ENCODE measurements around the gene MACIR.

The MACIR gene

DNA sequence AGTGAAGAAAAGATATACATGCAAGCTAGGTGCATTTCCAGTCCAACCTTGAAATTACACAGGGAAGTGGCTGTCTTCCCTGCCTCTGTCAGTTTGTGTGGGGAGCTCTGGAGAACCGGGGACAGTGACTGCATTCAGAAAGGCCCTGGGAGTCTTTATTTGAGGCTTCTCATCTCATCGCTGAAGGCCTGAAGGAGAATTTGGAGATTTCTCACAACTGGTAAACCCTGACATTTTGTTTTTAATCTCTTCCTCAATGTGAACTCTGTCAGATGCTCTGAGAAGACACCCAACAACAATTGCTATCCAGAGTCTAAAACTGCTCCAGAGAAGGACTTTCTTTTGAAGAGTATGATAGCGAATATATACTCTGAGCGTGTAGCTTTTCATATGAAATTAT, 33.0 kb downstream of the MACIR start:
- DNase-seq (ENCODE audit: low read depth in 2 of 2), result no peak

DNA sequence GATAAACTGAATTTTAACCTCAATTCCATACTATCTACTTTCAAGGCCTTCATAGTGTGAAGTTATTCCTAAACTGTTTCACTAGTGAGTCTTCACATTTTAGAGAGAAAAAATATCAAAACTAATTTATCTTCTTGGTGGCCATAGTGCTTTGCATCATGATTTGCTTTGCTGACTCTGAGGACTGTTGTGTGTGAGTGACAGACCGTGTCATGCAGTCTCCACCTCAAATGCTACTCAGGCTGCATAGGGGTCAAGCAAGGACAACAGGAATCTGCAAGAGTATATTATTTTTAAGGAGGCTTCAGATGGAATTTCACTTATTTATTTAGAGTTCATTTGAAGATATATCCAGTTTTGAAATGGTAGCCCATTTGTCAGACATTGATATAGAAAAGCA, 34.5 kb downstream of the MACIR start:
- DNase-seq (ENCODE audit: low read depth in 2 of 2), result no peak

DNA sequence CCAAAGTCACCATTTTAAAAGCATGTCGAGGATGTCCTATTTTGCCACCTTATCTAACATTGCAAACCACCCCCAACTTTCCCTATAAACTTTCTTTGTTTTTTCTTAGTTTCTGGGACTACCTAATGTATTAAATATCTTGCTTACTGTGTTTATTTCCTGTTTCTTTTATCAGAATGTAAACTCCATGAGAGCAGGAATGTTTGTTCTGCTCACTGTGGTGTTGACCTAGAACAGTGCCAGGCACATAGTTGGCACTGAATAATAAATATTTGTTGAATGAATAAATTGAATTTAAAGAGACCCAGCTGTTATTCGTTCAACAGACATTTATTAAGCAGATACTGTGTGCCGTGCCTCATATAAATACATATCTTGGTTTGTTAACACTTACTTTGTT, 35.2 kb downstream of the MACIR start:
- DNase-seq (ENCODE audit: low read depth in 2 of 2), result no peak

DNA sequence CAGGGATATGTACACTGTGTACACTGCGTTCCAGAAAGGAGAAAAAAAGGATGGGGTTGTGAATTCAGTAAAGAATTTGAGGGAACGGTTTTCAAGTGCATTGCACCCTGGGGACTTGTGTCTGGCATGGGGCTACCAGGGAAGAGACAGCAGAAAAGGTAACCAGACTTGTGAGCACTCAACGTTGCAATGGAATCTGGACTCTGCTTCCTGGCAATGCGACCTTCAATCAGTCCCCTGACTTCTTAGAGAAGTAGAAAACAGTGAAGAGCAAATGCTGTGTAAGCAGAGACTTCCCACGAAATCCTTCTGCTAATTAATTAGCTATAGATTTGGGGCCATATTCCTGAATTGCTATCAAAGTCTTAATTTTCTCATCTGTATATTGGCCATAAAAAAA, 36.3 kb downstream of the MACIR start:
- no peak for DNase-seq (ENCODE audit: low read depth in 2 of 2)

- DNase-seq (ENCODE audit: low read depth in 2 of 2), result no peak
Observed at GRCh38 chr5:103295424-103295823, 36.9 kb downstream of the MACIR start.

DNA sequence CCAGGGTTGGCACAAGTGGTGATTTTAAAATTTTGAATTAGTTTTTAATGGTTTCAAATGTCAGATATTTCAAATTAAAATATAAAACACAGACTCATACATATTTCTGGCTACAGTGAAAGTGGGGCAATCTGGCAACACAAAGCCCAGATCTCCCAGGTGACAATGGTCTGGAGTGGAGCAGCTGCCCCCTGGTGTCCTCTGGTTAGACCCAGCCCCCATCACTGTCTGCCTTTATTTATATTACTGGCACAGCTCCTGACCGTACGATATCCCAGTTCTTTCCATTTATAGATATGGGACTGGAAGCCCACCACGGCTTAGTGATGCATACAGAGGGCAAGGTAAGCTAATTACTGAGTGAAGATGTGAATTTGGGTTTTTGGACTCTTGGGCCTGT, 37.3 kb downstream of the MACIR start:
- DNase-seq (ENCODE audit: low read depth in 2 of 2), result no peak

GRCh38 chr5:103298117-103298516, 39.6 kb downstream of the MACIR start:
- DNase-seq (ENCODE audit: low read depth in 2 of 2), result no peak

GRCh38 chr5:103298607-103299188, 40.1 kb downstream of the MACIR start:
- DNase-seq (ENCODE audit: low read depth in 2 of 2), result no peak

GRCh38 chr5:103305809-103306208, 47.2 kb downstream of the MACIR start:
- DNase-seq (ENCODE audit: low read depth in 2 of 2), result no peak

DNA sequence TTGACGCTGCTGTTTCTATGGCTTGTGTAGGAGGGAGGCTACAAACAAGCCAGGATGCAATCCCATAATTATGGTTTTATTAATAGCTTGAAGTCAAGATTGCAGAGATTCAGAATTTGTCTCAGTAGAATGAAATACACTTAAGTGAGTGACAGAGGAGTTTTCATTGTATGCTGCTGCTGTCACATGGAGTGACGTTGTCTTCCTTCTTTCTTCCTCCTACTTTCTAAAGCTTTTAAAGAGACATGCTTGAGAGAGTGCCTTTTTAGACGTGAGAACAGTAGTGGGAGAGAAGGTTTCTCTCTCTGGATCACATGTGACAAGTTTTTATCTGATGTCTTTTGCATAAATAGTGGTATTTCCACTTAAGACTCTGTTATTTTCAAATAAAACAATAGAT, 48.9 kb downstream of the MACIR start:
- no peak for DNase-seq (ENCODE audit: low read depth in 2 of 2)

DNA sequence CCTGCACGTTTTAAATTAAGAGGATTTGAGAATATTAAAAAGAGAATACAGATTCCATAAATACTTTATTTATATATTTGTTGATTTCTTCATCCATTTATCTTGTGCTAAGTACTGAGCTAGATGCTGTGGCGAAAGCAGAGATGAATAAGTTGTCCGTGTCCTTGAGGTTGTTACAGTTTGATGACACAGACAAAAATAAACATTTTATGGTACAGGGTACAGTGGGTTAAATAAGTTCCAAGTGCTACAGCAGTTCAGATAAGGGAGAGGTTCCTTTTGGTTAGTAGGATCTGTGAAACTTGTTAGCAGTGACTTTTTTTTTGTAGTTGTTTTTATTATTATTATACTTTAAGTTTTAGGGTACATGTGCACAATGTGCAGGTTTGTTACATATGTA, 50.2 kb downstream of the MACIR start:
- no peak for DNase-seq (ENCODE audit: low read depth in 2 of 2)

GRCh38 chr5:103313056-103313455, 54.5 kb downstream of the MACIR start:
- no peak for DNase-seq (ENCODE audit: low read depth in 2 of 2)

DNA sequence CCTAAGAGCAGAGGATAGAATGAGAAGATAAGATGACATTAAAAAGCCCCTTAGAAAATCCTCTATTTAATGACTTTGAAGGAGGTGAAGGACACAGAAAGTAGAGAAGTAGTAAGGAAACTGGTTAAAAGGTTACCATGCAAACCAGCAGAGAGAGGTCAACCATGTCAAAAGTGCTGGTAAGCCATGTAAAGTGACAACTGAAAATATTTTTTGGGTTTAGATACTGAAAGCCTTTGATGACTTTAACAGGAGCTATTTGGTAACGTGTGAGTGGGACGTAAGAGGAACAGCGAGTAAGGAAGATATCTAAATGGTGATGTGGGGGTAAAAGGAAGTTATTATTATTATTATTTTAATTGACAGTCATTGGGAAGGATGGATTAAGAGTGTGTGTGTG, 56.9 kb downstream of the MACIR start:
- no peak for DNase-seq (ENCODE audit: low read depth in 2 of 2)

DNA sequence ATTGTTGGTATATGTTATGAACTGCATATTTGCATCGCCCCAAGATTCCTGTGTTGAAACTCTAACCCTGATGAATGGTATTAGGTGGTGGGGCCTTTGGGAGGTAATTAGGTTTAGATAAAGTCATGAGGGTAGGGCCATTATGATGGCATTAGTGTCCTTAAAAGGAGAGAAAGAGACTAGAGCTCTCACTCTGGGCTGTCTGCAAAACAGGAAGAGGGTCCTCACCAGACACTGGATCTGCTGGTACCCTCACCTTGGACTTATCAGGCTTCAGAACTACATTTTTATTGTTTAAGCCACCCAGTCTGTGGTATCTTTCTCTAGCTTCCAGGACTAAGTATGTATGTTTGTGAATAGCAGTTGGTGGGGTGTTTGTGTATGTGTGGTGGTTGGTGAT, 68.9 kb downstream of the MACIR start:
- DNase-seq (ENCODE audit: low read depth in 2 of 2), result no peak

DNA sequence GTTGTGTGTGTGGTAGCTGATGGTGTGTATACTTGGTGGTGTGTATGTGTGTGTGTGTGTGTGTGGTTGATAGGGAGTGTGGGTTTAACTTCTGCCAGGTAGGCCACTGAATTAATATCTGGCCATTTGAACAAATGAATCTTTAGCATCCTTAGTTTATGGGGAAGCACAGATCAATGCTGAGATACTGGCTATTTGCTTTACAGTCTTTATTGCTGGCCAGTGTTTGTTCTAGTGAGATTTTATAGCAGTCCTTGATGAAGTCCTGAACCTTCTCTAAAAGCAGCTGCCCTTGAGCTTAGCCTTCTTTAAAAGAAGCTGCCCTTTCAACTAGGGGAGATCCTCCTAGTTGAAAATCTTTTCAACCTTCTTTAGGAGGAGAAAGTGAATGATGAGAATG, 69.3 kb downstream of the MACIR start:
- no peak for DNase-seq (ENCODE audit: low read depth in 2 of 2)

Measured in fibroblast of skin of left biceps (primary cell).